ENCODE results near the gene CEP112. TPM values are rescaled to one million over a fixed set of nuclear protein-coding genes. Genes with fewer than 3 reads are reported as not detected.

The CEP112 gene
- total and polyA plus RNA-seq, 10 of the 15 experiments (the other 5 are each of a cell fraction or from before 2014, with no cell fraction given), result 0.11 to 3.8 (median 0.32) TPM; not detected in 1

DNA sequence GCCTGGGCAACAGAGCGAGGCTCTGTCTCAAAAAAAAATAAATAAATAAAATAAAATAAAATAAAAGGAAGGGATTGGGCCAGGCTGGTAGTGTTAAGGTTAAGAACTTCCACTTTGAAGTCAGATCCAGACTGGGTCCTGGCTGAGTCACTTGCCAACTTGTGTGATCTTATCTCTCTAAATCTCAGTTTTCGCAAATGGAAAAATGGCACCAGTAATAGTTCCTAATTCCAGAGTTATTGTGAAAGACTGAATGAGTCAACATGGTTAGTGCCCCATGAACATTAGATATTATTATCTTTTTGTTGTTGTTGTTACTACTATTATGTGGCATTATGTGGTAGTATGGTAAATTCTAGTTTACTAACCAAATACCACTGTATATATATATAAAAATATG lies 442.5 kb downstream of the CEP112 start (continued):
- TF ChIP-seq, protein P1, sequence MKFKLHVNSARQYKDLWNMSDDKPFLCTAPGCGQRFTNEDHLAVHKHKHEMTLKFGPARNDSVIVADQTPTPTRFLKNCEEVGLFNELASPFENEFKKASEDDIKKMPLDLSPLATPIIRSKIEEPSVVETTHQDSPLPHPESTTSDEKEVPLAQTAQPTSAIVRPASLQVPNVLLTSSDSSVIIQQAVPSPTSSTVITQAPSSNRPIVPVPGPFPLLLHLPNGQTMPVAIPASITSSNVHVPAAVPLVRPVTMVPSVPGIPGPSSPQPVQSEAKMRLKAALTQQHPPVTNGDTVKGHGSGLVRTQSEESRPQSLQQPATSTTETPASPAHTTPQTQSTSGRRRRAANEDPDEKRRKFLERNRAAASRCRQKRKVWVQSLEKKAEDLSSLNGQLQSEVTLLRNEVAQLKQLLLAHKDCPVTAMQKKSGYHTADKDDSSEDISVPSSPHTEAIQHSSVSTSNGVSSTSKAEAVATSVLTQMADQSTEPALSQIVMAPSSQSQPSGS (IDR thresholded peaks at IDR 0.05; ENCODE audit: low read length), result no peak
- TF ChIP-seq TCF7 (IDR thresholded peaks at IDR 0.05; ENCODE audit: borderline replicate concordance) (no peak), TCF3 (IDR thresholded peaks at IDR 0.05; ENCODE audit: borderline replicate concordance, insufficient read depth, low read depth, low read length) (no peak), RCOR1 (conservative IDR thresholded peaks at IDR 0.05; ENCODE audit: low read depth, low read length) (no peak), POLR2A (IDR thresholded peaks at IDR 0.05; ENCODE audit: low read depth, low read length) (no peak), RBBP5 (conservative IDR thresholded peaks at IDR 0.05) (no peak), SUZ12 (IDR thresholded peaks at IDR 0.05; ENCODE audit: unreplicated experiment) (no peak), PML (IDR thresholded peaks at IDR 0.05; ENCODE audit: low read length) (no peak), IKZF1 (conservative IDR thresholded peaks at IDR 0.05) (no peak), HSF1 (IDR thresholded peaks at IDR 0.05; ENCODE audit: low read depth, low read length) (no peak)

GRCh38 chr17:65745241-65745640 lies 446.7 kb downstream of the CEP112 start:
- POLR2A ChIA-PET, result interaction anchor here (0.7 kb wide), 1 partner anchor 186 kb away, joined by 6 read pairs; no protein-coding TSS in a partner anchor
- Histone ChIP-seq H3K27ac (ENCODE audit: control insufficient read depth, insufficient read depth) (no peak overlapping the region), H3K4me1 (ENCODE audit: control insufficient read depth, insufficient read depth, low read length) (no peaks in the 10 kb centered on the region), H3K9me3 (replicated peaks; ENCODE audit: control insufficient read depth, insufficient read depth, low read length) (no peaks in the 10 kb centered on the region), H3K4me3 (no peak overlapping the region), H3K36me3 (ENCODE audit: control insufficient read depth in 2 of 2, insufficient read depth in 2 of 2, low read length in 1 of 2) (no peaks in the 10 kb centered on the region), H3K79me2 (ENCODE audit: control insufficient read depth, insufficient read depth, low read length) (no peaks in the 10 kb centered on the region), H3K9ac (ENCODE audit: control insufficient read depth, insufficient read depth, low read length) (no peak overlapping the region), H2AFZ (ENCODE audit: control insufficient read depth, low read depth, low read length) (no peak overlapping the region), H3K27me3 (replicated peaks in 1 of 2; ENCODE audit: control insufficient read depth in 2 of 2, insufficient read depth in 2 of 2, low read length in 1 of 2) (no peaks in the 10 kb centered on the region), H3K4me2 (ENCODE audit: control insufficient read depth, insufficient read depth) (no peak overlapping the region), H4K20me1 (ENCODE audit: control insufficient read depth, insufficient read depth) (no peaks in the 10 kb centered on the region)
- RAD21 ChIA-PET (ENCODE audit: unreplicated experiment), result no interaction called here
- SMC1A ChIA-PET (ENCODE audit: uncharacterized antibody, unreplicated experiment), result interaction anchor here (1.0 kb wide), 1 partner anchor 52 kb away, joined by 4 read pairs; no protein-coding TSS in a partner anchor
- intact Hi-C loops (cut with micrococcal nuclease; ENCODE audit: unreplicated experiment) (no loop called here), in situ Hi-C loops (cut with MboI) (no loop called here)
- DNase-seq (ENCODE audit: low read depth, low spot score), result no peak
- TF ChIP-seq TAF1 (IDR thresholded peaks at IDR 0.05; ENCODE audit: borderline replicate concordance, low read depth, low read length), result no peak
- no peak for TF ChIP-seq SMC3 (IDR thresholded peaks at IDR 0.05; ENCODE audit: borderline replicate concordance, low read length)
- TF ChIP-seq HDAC2 (IDR thresholded peaks at IDR 0.05), result no peak
- no peak for TF ChIP-seq YBX1 (IDR thresholded peaks at IDR 0.05)
- TF ChIP-seq RCOR1 (conservative IDR thresholded peaks at IDR 0.05; ENCODE audit: low read depth, low read length), result no peak
- TF ChIP-seq USF2 (IDR thresholded peaks at IDR 0.05; ENCODE audit: borderline replicate concordance, low read depth, low read length), result no peak
- no peak for TF ChIP-seq DPF2 (IDR thresholded peaks at IDR 0.05)
- no peak for TF ChIP-seq PML (IDR thresholded peaks at IDR 0.05; ENCODE audit: low read length)
- ATAC-seq, result no peak
- no peak for FAIRE-seq
- CTCF ChIA-PET, result interaction anchor here (0.8 to 1.2 kb wide), 3 partner anchors 11 to 52 kb away, joined by 3 read pairs; no protein-coding TSS in a partner anchor
- BruUV-seq (replicated peaks), result no TSS peak

Measured in GM12878 (cell line).